GDM1 (cell line): ENCODE data around the gene CSMD2.
"Not testable (repeated sequence)": the region's sequence is repeated elsewhere in the genome, so short reads cannot be mapped to it uniquely, and the experiment has no call there.

Experiments used
- DNase-seq: peaks from one replicate; lab custom pipeline; 2025; lab: John Stamatoyannopoulos, UW

CSMD2 gene

DNA sequence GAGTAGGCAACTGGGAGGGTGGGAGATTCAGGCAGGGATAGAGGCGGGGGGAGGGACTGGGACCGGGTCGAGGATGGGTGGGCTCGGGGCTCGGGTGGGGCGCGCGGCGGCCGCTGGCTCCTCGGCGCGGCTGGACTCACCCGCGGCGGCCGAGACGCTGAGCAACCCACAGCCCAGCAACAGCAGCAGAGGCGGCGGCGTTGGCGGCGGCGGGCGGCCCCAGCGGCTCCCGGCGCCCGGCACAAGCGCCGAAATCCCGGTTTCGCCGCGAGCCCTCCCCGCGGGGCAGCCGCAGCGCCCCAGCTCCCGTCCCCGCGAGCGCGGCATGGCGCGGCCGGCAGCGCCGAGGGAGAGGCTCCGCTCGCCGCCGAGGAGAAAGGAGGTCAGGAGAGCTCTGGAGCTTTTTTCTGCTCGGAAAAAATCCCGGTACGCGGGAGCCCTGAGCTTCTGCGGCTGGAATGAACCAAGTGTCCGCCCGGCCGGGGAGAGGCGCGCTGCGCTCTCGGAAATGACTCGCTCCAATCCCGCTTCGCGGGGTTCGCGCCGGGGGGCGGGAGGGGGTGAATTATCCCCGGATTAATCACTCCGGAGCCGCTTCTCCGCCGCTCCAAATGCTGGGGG lies at the start of gene CSMD2:
Gene CSMD2, minus strand, starts transcription at position 460 of the 621 bp plus-strand sequence. Its CDS starts 133 bp downstream, at position 327.
- no peak for DNase-seq

DNA sequence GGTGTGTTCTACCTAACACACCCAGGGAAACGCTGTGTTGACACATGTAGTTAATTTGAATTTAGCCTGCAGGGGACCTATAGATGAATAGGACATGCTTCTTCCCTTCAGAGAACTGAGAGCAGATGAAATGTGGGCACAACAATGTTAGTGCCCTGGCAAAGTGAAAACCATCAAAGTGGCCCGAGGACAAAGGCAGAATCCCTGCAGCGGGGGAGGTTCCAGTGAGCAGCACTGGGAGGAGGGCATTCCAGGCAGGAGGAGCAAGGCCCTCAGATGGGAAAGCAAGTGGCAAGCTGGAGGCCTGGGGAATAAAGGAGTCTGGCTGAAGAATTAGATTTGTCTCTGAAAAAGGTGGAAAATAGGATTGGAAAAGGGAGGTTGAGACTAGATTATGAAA lies 48.9 kb upstream of the CSMD2 start:
- DNase-seq, result no peak

DNA sequence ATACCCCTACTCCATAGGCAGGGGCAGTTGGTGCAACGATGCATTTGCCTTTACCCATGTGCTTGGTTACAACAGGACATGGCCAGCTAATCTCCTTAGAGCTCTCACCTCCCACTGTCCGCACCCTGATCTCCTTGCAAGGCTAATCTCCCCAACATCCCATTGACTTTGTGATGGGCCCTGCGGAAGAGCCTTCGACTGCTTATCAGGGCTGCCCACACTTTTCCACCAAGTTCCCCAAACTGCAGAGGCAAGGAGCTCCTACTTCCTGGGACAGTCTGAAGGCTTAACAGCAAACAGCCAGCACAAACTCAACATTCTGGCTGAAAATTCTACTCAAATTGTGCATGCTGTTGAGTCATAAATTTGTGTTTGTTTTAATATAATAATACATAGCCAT lies 47.6 kb upstream of the CSMD2 start:
- no peak for DNase-seq

DNA sequence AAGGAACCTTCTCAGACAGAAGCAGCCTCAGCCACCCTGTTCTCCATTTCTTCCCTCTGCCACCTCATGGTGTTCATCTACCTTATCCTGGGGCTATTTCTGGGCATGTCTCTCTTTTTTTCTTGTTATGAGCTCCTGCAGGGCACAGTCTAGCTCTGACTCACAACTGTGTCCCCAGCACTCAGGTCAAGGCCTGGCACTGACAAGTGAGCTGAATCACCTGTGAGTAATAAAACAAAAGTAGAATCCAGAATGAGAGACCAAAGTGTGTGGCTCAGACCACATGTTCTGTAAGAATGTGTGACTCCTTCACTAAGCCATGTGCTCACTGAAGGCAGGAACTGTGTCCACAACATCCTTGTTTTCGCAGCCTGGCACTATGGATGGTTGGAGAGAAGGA lies 34.9 kb upstream of the CSMD2 start:
- DNase-seq, result no peak

DNA sequence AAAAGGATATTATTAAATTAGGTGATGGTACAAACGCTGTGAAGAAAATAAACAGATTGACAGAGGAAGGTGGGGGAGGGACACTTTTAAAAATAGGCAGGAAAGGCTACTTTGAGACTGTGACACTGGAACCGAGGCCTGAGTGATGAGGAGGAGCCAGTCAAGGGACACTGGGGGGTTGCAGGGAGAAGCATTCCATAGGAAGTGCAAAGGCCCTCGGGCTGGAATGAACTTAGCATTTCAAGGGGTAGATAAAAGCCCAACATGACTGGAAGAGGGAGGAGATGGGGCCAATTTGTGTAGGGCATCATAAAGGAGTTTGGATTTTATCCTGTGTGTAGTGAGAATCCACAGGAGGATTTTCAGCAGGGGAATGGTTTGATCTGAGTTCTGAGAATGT lies 27.6 kb upstream of the CSMD2 start:
- no peak for DNase-seq

DNA sequence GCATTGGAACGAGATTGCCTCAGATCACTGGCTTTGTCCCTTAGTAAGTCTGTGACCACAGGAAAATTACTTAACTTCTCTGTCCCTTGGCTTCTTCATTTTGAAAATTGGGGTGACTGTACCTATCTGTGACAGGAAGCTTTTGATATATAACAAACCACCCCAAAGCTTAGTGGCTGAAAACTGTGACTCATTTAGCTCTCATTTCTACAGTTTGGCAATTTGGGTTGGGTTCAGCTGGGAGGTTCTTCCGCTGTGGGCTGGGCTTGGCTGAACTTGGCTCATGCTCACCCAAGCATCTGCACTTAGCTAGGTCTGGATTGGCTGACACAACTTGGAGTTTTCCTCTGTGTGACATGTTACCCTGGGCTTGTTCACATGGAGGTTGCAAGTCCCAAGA lies 25.7 kb upstream of the CSMD2 start:
- no peak for DNase-seq

DNA sequence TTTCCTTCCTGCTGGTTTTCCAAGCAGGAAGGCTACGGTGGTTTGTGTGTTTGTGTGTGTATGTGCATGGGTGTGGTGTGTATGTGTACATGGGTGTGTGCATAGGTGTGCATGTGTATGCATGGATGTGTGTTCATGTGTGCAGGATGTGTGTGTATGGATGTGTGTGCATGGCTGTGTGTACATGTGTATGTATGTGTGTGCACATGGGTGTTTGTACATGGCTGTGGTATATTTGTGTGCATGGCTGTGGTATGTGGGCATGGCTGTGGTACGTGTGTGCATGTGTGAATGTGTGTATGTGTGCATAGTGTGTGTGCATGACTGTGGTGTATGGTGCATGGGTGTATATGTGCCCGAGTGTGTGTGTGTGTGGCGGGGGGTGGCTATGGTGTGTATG lies 24.0 kb upstream of the CSMD2 start:
- DNase-seq, result no peak

DNA sequence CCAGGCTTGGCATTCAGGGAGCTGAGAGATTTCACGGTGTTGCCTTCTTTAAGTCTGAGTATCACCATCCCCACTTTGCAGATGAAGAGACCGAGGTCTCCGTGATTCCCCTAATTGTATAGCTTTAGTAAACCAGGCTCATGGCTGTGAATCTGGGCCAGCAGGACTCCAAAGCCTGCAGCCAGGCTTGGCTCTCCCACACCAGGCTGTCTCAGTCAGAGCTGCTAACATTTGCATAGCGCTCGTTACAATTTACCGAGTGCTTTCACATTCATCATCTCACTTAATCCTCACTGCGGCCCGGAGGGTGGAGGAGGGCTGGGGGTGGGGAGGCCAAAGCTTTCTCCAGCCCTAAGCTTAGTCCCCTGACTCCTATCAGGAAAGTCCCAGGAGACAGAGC lies 23.4 kb upstream of the CSMD2 start:
- no peak for DNase-seq

DNA sequence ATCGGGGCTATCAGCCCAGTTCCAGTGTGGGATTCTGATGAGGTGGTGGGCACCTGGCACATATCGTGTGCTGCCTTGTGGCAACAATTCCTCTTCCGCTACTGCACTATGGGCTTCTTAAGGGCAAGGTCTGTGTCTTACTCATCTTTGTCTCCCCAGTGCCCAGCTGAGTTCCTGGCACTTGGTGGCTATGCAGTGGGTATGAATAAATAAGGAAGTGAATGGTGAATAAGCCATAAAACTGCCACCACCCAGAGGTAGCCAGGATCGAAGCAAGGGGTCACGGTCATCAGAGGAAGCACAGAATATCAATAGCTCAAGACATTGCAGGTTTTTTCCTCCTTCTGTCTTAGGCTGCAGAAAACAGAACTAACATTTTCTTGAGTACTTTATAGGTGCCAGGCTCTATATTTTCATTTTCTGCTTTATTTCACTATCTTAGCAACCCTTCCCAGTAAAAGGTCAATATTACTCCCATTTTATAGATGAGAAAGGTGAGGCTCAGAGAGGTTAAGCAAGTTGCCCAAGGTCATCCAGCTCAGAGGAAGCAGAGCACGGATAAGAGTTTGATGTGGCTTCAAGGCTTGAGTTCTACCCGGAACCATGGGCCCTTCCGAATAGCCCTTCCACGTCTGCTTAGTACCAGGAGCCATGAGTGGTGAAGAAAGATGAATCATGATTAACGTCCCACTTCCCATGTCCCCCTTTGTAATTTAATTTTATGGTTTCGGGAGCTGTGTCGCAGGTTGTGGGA lies 21.9 kb upstream of the CSMD2 start:
- no peak for DNase-seq

DNA sequence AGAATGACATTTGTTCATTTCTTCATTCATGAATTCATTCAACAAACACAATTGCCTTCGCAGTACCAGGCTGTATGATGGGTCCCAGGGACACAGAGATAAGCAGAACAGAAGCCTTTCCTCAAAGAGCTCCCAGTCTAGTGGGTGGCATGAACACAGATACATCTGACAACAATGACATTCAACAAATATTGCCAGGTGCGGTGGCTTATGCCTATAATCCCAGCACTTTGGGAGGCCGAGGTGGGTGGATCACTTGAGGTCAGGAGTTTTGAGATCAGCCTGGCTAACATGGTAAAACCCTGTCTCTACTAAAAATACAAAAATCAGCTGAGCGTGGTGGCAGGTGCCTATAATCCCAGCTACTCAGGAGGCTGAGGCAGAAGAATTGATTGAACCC lies 18.4 kb upstream of the CSMD2 start:
- DNase-seq, result not testable (repeated sequence)

DNA sequence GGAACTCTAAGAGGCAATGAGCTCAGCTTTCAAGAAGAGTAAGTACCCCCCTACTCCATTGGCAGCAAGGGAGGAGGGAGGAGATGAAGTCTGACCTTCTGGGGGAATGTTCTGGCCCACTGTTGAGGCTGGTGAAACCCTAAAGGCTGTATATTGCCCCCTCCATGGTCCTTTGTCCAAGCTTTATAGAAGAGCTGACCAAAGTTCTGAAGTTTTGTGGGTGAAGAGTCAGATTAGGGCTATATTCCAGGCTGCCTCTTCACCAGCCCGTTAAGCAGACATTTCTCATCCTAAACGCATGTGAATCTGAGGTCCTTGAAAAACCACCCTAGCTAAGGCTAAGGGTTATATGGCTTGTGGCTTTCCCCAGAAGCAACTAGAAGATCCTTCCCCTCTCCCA lies 13.0 kb upstream of the CSMD2 start:
- DNase-seq, result no peak

DNA sequence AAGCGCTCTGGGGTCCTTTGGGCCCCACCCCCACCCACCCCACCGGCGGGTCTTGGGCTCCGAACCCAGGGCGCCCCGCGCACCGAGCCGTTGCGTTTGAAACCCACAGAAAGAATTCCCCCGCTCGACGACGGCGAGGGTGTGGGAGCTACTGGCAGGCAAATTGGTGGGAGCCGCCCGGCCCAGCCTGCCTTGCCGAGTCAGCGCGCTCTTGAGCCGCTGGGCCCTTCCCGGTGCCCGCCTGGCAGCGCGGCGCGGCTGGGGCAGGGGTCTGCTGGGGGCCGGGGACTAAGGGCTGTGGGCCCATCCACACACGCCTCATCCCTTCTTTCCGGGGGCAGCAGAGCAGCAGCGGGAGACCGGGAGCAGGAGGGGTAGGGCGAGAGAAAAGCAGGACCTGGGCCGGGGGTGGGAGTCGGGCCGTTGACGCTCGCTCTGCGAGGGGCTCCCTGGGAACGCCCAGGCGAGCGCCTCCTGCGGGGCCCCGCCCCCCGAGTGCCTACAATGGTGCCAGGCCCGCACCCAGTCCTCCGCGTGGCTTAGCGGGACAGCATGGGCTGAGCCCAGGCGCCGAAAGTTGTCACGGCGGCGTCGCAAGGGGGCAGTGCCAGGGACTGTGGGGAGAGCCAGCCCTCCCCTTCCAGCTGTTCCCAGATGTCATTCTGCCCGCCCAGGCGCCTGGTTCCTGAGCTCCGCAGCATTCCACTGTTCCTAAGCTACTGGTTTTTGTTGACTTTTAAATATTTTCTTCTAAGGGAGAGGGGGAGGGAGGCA lies 12.0 kb upstream of the CSMD2 start, which contains the start of gene C1orf94:
Gene C1orf94, plus strand, starts transcription at position 78 of the 774 bp plus-strand sequence. CDS start 883 bp downstream, outside the sequence.
- no peak for DNase-seq

DNA sequence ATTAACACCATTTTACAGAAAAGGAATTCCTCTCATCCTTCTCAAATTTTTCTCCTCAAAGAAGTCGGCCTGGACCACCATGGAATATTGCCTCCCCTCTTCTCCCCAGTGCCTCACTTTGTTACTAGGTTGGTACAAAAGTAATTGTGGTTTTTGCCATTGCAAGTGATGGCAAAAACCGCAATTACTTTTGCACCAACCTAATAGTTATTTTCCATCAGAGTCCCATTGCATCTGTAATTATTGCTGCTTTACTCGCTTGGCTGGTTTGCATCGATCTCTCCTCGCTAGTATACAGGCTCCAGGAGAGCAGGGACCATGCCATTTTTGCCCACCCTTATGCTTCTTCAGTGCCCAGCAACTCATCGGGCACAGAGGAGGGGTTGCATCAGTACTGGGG lies 10.7 kb upstream of the CSMD2 start:
- no peak for DNase-seq

DNA sequence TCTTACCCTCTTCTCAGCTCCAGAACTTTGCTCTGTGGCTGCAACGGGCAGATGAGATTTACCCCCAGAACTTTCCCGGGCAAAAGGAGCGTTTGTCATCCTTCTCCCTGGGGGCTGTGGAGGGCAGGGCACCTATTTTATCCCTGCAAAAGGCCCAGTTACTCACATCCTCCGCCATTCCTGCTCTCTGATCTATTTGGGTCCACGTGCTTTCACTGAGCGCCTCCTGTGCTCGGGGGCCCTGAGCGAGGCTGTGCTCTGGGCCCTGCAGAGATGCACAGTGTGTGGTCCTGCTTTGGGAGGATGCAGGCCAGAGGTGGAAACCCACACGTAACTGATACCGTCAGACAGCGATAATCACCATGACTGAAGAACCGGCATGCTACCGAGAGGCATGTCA lies 2.4 kb upstream of the CSMD2 start:
- DNase-seq, result no peak

DNA sequence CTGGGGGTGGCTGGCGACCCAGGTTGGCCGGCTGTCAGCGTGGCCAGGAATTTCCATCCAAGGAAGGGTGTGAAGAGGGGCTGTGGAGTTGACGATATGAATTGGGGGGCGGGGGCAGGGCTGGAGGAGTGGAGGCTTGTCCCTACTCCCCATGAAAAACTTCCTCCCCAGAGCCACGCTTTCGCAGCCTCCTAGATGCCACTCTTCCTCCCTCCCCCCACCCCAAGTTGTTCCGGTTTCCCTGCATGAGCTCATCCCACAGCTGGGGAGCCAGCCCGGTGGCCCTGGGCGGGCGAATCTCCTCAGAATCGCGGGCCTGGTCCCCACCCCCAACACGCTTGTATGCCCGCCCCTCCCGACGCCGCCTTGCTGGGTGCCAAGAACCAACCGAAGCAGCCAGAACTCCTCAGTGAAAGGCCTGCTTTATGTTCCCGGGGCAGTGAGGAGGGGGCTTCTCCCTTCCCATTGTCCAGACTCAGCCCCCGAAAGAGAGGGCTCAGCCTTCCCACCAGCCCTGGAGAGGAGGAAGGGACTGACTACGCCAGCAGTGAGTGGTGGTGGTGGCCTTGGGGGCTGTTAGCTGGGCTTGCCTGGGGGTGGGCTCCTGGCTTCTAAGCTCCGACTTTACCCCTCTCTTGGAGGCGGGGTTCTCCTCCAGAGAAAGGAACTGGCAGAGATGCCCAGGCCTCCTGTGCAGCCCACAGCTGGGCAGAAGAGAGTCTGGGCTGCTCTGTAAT lies 1.8 kb upstream of the CSMD2 start:
- no peak for DNase-seq

DNA sequence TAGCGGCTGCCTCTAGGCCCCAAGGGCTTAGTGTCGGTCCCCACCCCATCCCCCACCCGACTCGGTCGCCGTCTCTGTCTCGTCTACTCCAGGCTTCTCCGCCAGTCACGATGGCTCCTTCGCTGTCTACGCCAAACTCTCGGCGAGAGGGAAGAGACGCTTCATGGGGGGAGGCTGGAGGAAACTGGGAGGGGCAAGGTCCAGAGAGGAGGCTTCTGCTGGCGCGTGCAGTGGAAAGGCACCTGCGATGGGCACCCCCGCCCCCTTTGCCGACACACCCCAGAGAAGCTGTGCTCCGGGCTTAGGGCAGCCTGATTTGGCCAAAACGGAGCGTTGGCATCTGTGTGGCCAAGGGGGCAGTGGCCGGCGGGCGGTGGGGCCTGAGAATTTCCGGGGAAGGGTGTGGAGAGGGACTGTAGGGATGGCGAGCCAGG lies 1.2 kb upstream of the CSMD2 start:
- no peak for DNase-seq

DNA sequence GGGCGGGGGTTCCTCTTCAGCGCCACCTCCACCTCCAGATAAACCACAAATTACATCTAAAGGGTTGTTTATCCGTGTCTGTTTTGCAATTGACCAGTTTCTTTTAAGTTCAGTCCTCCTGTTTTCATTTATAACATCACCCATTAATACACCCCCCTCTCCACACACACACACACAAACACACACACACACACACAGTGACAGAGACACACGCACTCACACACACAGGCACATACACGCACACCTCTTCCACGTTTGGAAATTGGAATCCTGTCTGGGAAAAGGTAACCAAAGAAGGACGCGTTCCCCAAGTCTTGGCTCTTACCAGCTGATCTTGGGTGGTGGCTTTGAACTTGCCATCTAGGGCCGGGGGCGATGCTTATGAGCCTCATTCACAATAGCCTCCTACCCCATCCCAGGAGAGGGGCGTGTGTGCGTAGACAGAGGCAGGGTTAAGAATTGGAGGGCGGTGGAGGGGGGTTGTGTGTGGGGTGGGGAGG lies 442 bp upstream of the CSMD2 start:
- no peak for DNase-seq

DNA sequence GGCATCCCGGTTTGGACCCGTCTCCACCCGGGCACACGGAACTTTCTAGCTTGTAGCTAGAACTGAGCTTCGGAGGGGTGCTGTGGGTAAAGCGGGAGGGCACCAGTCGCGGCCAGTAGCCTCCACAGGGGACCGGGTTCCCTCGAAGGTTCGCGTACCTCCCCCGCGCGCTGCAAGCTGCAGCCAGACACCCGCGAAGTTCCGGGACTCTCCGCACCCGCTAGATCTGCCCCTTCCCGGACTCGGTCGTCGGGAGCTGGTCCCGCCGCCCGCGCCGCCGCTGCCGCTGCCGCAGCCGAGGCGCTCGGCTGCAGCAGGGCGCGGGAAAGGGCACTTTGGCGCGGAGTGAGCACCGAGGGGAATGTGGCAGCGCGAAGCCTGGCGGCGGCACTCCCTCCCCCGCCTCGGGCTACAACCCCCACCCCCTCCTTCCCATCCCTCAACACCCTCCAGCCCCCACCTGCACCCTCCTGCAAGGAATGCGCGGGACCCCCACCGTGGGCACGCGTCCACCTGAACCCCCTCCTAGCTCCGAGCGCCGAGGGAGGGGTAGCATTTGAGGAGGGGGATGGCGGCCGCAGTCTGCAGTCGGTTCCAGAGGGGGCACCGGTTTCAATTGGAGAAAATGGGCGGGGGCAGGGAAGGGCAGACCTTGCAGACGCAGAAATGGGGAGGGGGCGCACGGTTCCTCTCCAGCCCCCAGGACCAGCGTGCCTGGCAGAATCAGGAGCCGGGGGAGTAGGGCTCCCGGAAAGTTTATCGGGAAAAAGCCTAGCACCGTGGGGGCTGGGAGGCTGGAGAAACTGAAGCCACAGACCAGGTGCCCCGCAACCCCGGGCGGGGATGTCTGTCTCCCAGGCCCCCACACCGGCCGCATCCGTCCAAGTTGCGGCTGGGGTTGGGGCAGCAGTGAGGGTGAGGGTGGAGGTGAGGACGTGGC lies 968 bp downstream of the CSMD2 start:
- DNase-seq, result no peak

DNA sequence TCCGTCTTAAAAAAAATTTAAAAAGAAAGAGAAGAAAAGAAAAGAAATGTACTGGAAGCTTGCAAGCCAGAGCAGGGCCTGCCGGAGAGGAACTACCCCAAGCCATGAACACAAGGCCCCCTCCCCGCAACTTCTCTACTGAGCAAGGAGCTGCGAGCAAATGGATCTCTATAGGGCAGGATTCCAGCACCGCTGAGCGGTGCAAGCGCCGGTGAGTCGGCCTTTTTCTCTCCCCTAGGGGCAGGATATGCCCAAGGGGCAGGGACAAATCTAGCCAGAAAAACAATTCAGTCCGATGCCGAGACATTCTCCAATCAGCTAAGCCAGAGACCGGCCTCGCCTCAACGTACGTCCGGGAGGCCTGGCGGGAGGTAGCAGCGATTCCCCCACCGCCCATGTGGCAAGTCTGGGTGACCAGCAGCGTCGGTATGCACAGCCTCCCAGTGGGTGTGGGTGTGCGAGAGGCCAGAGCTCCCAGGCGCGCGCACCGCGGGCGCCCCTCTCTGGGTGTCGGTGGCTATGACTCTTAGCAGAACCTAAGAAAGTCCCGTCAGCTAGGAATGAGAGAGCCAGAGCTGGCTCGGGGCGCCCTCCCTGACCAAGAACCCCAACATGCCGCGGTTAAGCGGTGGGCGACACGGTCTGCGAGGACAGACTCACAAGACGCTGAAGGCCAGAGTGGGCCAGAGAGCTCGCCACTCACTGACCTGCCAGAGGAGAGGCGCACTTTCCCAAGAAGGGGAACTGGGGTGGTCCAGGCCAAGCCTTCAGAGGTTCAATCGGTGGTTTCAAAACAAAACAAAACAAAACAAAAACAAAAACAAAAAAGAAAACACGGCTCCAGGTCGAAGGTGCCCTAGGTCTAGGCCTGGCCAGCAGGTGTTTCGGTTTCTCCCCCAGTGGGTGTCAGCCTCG lies 1.9 kb downstream of the CSMD2 start:
- DNase-seq, result no peak

DNA sequence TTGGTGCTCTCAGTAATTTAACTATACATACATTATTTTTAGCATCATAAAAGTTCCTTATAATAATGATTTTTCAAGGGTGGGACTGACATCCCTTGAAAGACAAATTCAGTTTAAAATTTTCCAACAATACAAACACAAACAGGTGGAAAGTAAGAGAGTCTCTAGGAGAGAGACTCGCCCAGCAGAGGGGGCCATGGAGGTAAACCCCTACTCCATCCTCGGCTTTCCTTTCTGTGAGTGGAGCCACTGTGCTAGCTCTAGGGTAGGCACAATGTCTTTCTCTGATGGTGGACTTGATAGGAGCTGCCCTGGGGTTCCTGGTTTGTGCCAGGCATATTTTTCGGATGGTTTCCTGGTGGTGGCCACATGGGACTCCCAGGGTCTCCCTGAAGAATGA lies 8.3 kb downstream of the CSMD2 start:
- no peak for DNase-seq
